Testis (tissue), 2 donors: ENCODE data around the gene CHST3.
"Not testable (repeated sequence)": the region's sequence is repeated elsewhere in the genome, so short reads cannot be mapped to it uniquely, and the experiment has no call there.

Experiments
- CTCF ChIP-seq, 3 experiments: fragments of 450-650 bp in 2 of 3; fragments of 200-600 bp in 1 of 3; sonication (generic) in 1 of 3; IDR thresholded peaks; one replicate each; pipeline ENCODE4 v1.5.1; 2016 to 2019; ENCODE audit warnings: antibody characterized with exemption in 3 of 3, mild to moderate bottlenecking in 2 of 3, moderate library complexity in 1 of 3
- POLR2A ChIP-seq: fragments of 450-650 bp; IDR thresholded peaks from one replicate; pipeline ENCODE4 v1.6.1; 2017; ENCODE audit warnings: antibody characterized with exemption, mild to moderate bottlenecking, moderate library complexity

- TF ChIP-seq POLR2A; CTCF (IDR thresholded peaks at IDR 0.05): not testable (repeated sequence)
Measured at GRCh38 chr10:71919956-71920539, 44.1 kb upstream of the CHST3 start.
